ENCODE data around the gene LYRM1.

DNA sequence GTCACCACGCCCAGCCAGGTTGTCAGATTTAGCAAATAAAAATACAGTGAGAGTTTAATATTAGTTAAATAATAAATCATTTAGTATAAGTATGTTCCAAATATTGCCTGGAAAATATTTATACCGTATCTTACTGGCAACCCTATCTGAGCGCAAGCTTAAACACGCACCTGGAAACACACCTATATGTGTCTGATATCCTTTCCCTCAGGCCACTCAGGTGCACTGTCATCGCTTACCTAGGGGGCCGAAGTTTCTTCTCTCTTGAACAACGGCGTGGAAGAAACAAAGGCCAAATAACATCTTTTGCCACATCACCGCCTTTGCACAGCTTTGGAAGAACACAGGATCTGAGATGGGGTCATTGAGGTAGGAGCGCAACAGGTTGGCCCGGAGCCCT, 54.0 kb downstream of the LYRM1 start:
- TF ChIP-seq POLR2A (IDR thresholded peaks at IDR 0.05; ENCODE audit: low read depth, low read length) = no peak
- TF ChIP-seq POLR2AphosphoS5 (IDR thresholded peaks at IDR 0.05; ENCODE audit: low read depth, low read length) = no peak
